Smooth muscle cell (in vitro differentiated cells): ENCODE measurements around the gene SNAPIN. TPM values are rescaled to one million over a fixed set of nuclear protein-coding genes. Genes with fewer than 3 reads are reported as not detected.

ENCODE experiments used
- DNase-seq: peaks from one replicate; lab custom pipeline; 2025; ENCODE audit not compliant: unreplicated experiment; lab: John Stamatoyannopoulos, UW
- H2AFZ ChIP-seq: fragments of 200-600 bp; sonication (generic); 2 replicates; pipeline ENCODE4 v1.6.0; 2016; ENCODE audit warnings: antibody characterized with exemption, low read depth, mild to moderate bottlenecking
- H3F3A ChIP-seq: fragments of 200-600 bp; sonication (generic); 2 replicates; pipeline ENCODE4 v1.6.0; 2017; ENCODE audit warnings: antibody characterized with exemption, low read depth
- H3K27ac ChIP-seq: fragments of 200-600 bp; sonication (generic); 2 replicates; pipeline ENCODE4 v1.5.1; 2016; ENCODE audit warnings: low read depth, mild to moderate bottlenecking
- H3K27me3 ChIP-seq: fragments of 200-600 bp; sonication (generic); 2 replicates; pipeline ENCODE4 v1.6.1; 2016; ENCODE audit warnings: low read depth, mild to moderate bottlenecking
- H3K36me3 ChIP-seq: fragments of 200-600 bp; sonication (generic); 2 replicates; pipeline ENCODE4 v1.5.1; 2016; ENCODE audit warnings: low read depth
- H3K4me1 ChIP-seq: fragments of 200-600 bp; sonication (generic); 2 replicates; pipeline ENCODE4 v1.5.1; 2016; ENCODE audit warnings: low read depth
- H3K4me2 ChIP-seq: fragments of 200-600 bp; sonication (generic); 2 replicates; pipeline ENCODE4 v1.6.0; 2016; ENCODE audit warnings: mild to moderate bottlenecking
- H3K4me3 ChIP-seq: fragments of 200-600 bp; sonication (generic); 2 replicates; pipeline ENCODE4 v1.5.1; 2016; ENCODE audit warnings: mild to moderate bottlenecking
- H3K79me2 ChIP-seq: fragments of 200-600 bp; sonication (generic); 2 replicates; pipeline ENCODE4 v1.6.0; 2016; ENCODE audit warnings: low read depth, mild to moderate bottlenecking
- H3K9ac ChIP-seq: fragments of 200-600 bp; sonication (generic); 2 replicates; pipeline ENCODE4 v1.6.0; 2016; ENCODE audit warnings: low read depth
- H3K9me3 ChIP-seq: fragments of 200-600 bp; sonication (generic); replicated peaks from 2 replicates; pipeline ENCODE4 v1.5.1; 2016; ENCODE audit warnings: low read depth
- H4K20me1 ChIP-seq: fragments of 200-600 bp; sonication (generic); 2 replicates; pipeline ENCODE4 v1.6.0; 2016; ENCODE audit warnings: low read depth
- WGBS: methylation state at CpG from one replicate; pipeline ENCODE4 v1.1.7; 2016; ENCODE audit warnings: low lambda C conversion rate; 5-methylcytosine and 5-hydroxymethylcytosine counted together
- polyA plus RNA-seq: library from polyadenylated mRNA; unstranded; fragments of >200 nt; fragmentation: Nextera tagmentation; extraction: Ambion mirVana; gene quantifications from 2 replicates; pipeline ENCODE4 v1.2.1, GENCODE V29; 2016
- total RNA-seq: library from RNA; depleted of rRNA; stranded (reverse); fragments of >200 nt; gene quantifications from 2 replicates; pipeline ENCODE4 v1.2.3, GENCODE V29; 2014
- TF ChIP-seq, protein P1 (sequence below): fragments of 200-600 bp; sonication (generic); IDR thresholded peaks from 2 replicates; pipeline ENCODE4 v1.5.1; 2017; ENCODE audit warnings: borderline replicate concordance, mild to moderate bottlenecking, antibody characterized with exemption; ENCODE audit not compliant: insufficient read depth, poor library complexity, severe bottlenecking

SNAPIN gene
- total and polyA plus RNA-seq, 2 experiments from 2014 or later = 52.0 to 65.5 TPM

GRCh38 chr1:153640861-153641260 lies 17.6 kb upstream of the SNAPIN start:
- no peak overlapping the region for H3K4me2 ChIP-seq
- H3F3A ChIP-seq = peaks cover 42% of the 10 kb centered on the region
- H3K36me3 ChIP-seq = peaks cover 43% of the 10 kb centered on the region
- H3K79me2 ChIP-seq = peaks cover 58% of the 10 kb centered on the region
- DNase-seq = no peak
- H3K9ac ChIP-seq = no peak overlapping the region
- H3K27me3 ChIP-seq = no peaks in the 10 kb centered on the region
- peaks cover 1% of the 10 kb centered on the region for H3K4me1 ChIP-seq
- TF ChIP-seq, protein P1, sequence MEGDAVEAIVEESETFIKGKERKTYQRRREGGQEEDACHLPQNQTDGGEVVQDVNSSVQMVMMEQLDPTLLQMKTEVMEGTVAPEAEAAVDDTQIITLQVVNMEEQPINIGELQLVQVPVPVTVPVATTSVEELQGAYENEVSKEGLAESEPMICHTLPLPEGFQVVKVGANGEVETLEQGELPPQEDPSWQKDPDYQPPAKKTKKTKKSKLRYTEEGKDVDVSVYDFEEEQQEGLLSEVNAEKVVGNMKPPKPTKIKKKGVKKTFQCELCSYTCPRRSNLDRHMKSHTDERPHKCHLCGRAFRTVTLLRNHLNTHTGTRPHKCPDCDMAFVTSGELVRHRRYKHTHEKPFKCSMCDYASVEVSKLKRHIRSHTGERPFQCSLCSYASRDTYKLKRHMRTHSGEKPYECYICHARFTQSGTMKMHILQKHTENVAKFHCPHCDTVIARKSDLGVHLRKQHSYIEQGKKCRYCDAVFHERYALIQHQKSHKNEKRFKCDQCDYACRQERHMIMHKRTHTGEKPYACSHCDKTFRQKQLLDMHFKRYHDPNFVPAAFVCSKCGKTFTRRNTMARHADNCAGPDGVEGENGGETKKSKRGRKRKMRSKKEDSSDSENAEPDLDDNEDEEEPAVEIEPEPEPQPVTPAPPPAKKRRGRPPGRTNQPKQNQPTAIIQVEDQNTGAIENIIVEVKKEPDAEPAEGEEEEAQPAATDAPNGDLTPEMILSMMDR = no peak
- no peak overlapping the region for H3K27ac ChIP-seq
- H4K20me1 ChIP-seq = peaks cover 84% of the 10 kb centered on the region
- no peak overlapping the region for H2AFZ ChIP-seq
- 88% methylated on average over 6 of the region's 6 CpGs for WGBS
- no peaks in the 10 kb centered on the region for H3K9me3 ChIP-seq
- no peak overlapping the region for H3K4me3 ChIP-seq

- no peak overlapping the region for H3K27ac ChIP-seq
- H3K27me3 ChIP-seq = no peaks in the 10 kb centered on the region
- WGBS = 95% methylated on average over 11 of the region's 11 CpGs
- H3K9me3 ChIP-seq = no peaks in the 10 kb centered on the region
- H4K20me1 ChIP-seq = peaks cover 71% of the 10 kb centered on the region
- no peak for DNase-seq
- H3F3A ChIP-seq = peaks cover 46% of the 10 kb centered on the region
- H3K4me3 ChIP-seq = no peak overlapping the region
- H3K4me1 ChIP-seq = no peaks in the 10 kb centered on the region
- H2AFZ ChIP-seq = no peak overlapping the region
- H3K9ac ChIP-seq = no peak overlapping the region
- H3K36me3 ChIP-seq = peaks cover 35% of the 10 kb centered on the region
- TF ChIP-seq, protein P1 = no peak
- H3K79me2 ChIP-seq = peaks cover 45% of the 10 kb centered on the region
- no peak overlapping the region for H3K4me2 ChIP-seq
Measured at GRCh38 chr1:153642161-153642560, 16.3 kb upstream of the SNAPIN start.

- Histone ChIP-seq H3K27me3 (no peaks in the 10 kb centered on the region), H3K9me3 (no peaks in the 10 kb centered on the region), H3K36me3 (peaks cover 32% of the 10 kb centered on the region), H3F3A (peaks cover 43% of the 10 kb centered on the region), H3K27ac (no peak overlapping the region), H3K9ac (no peak overlapping the region), H3K4me2 (no peak overlapping the region), H3K79me2 (peaks cover 35% of the 10 kb centered on the region), H3K4me1 (no peaks in the 10 kb centered on the region), H3K4me3 (no peak overlapping the region), H4K20me1 (peaks cover 62% of the 10 kb centered on the region), H2AFZ (no peak overlapping the region)
- no peak for DNase-seq
- TF ChIP-seq, protein P1 = no peak
- WGBS = 97% methylated on average over 11 of the region's 11 CpGs
Measured at GRCh38 chr1:153643100-153643499, 15.4 kb upstream of the SNAPIN start.

DNA sequence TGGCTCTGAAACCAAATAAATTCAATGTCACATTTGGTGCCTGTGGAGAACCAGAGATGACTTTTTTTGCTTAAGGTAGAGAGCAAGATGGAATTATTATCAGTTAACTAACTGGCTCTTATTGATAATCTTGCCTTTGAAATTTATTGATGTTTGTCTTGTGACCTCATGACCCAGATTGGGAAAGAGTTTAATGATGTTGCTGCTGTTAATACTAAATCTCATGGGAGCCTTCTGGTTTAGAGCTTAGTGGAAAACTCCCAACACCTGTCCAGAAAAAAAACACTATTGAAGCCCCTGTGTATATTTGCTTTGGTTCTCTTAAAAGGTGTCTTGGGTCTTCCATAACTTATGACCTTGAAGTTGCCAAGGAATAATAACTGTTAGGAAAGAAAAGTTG lies 14.7 kb upstream of the SNAPIN start:
- no peak for DNase-seq
- Histone ChIP-seq H2AFZ (no peak overlapping the region), H3K79me2 (peaks cover 29% of the 10 kb centered on the region), H3K36me3 (peaks cover 27% of the 10 kb centered on the region), H3F3A (peaks cover 43% of the 10 kb centered on the region), H3K4me2 (no peak overlapping the region), H3K9ac (no peak overlapping the region), H3K4me1 (no peaks in the 10 kb centered on the region), H4K20me1 (peaks cover 56% of the 10 kb centered on the region), H3K27me3 (no peaks in the 10 kb centered on the region), H3K9me3 (no peaks in the 10 kb centered on the region), H3K4me3 (no peak overlapping the region), H3K27ac (peak overlapping the region; percentile 21)
- TF ChIP-seq, protein P1 = no peak
